Heart left ventricle (tissue), 13 donors: ENCODE results near the gene BIRC5.

Experiments used
- POLR2A ChIP-seq, 2 donors: fragments of 450-650 bp; IDR thresholded peaks; one replicate each; pipeline ENCODE4 v1.6.1; 2017; ENCODE audit warnings: antibody characterized with exemption in 2 of 2, mild to moderate bottlenecking in 2 of 2, moderate library complexity in 2 of 2
- TF ChIP-seq, protein P1 (sequence below), 12 donors: fragments of 200-600 bp; sonication (generic) in 4 of 12; IDR thresholded peaks; one replicate each; pipeline versions ENCODE4 v1.5.0 to v1.8.0; 2018 to 2022; ENCODE audit warnings: antibody characterized with exemption in 12 of 12, mild to moderate bottlenecking in 5 of 12
- donor health status: ischemic (EF 13 %, LVEDD 7.1; RV severe dilation, severe dysfunction).
- donor health status: DM: no; HTN: yes; CAD: no.
- donor health status: DM: no; HTN: no; CAD: no.
- donor health status: ischemic (EF 25% LVEDD 6.9; RV normal size, moderate dysfunction).
- donor health status: ischemic (EF 25% LVEDD 5.7; RV mildly dilated, moderate dysfunction).
- donor health status: ischemic (EF 35%, LVEDD 5.7; RV mildly dilated, moderate dysfunction).
- donor health status: nonischemic (EF 11% LVEDD 7.7; RV severe dilation, severe dysfunction).
- donor health status: DM: yes; HTN: yes; CAD: no.
- donor health status: PGD.
- donor health status: ischemic (EF 29% LVEDD 5.4; RV normal size, mild dysfunction).
- donor health status: nonischemic (EF 23%, LVEDD 6.1; RV moderate dilation, normal function).

GRCh38 chr17:78240839-78241238, 26.8 kb downstream of the BIRC5 start:
- no peak for TF ChIP-seq POLR2A (IDR thresholded peaks at IDR 0.05)
- TF ChIP-seq, protein P1, sequence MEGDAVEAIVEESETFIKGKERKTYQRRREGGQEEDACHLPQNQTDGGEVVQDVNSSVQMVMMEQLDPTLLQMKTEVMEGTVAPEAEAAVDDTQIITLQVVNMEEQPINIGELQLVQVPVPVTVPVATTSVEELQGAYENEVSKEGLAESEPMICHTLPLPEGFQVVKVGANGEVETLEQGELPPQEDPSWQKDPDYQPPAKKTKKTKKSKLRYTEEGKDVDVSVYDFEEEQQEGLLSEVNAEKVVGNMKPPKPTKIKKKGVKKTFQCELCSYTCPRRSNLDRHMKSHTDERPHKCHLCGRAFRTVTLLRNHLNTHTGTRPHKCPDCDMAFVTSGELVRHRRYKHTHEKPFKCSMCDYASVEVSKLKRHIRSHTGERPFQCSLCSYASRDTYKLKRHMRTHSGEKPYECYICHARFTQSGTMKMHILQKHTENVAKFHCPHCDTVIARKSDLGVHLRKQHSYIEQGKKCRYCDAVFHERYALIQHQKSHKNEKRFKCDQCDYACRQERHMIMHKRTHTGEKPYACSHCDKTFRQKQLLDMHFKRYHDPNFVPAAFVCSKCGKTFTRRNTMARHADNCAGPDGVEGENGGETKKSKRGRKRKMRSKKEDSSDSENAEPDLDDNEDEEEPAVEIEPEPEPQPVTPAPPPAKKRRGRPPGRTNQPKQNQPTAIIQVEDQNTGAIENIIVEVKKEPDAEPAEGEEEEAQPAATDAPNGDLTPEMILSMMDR (IDR thresholded peaks at IDR 0.05), result no peak
